GM19193 (cell line): ENCODE measurements around the gene PHF24.

Source experiments
- POLR2A ChIP-seq: IDR thresholded peaks from 4 replicates; pipeline ENCODE4 v1.6.1; 2011; ENCODE audit not compliant: insufficient read depth, insufficient read length; ENCODE audit errors: extremely low read depth

The PHF24 gene

DNA sequence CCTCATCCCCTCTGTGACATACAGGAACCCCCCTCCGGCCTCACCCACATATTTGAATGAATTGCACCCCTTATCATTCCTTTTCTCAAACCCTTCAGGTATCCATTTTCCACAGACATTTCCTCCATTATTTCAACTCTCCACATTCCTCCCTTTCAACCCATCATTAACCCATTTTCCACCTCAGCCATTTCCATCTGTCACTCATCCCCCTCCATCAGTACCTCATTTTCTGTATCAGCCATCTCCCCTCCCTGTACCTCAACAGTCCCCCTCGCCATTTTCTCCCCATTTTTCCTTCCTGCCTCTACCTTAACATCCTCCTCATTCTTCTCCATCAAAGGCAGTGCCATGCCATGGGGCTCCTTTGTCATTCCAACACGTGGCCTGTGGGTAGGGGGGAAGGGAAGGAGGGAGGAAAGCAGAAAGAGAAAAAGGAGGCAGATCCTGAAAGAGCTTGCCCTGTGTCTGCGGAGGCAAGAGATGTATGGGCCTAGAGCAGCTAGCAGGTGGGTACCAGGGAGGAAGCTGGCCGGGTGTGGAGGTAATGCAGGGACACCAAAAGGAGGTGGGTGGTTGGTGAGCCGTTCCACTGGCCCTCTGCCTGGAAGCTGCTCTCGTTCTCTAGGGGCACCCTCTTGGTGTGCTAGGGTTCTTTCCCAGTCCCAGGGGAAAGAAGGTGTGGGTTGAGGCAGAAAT lies 33.0 kb downstream of the PHF24 start:
- no peak for TF ChIP-seq POLR2A

DNA sequence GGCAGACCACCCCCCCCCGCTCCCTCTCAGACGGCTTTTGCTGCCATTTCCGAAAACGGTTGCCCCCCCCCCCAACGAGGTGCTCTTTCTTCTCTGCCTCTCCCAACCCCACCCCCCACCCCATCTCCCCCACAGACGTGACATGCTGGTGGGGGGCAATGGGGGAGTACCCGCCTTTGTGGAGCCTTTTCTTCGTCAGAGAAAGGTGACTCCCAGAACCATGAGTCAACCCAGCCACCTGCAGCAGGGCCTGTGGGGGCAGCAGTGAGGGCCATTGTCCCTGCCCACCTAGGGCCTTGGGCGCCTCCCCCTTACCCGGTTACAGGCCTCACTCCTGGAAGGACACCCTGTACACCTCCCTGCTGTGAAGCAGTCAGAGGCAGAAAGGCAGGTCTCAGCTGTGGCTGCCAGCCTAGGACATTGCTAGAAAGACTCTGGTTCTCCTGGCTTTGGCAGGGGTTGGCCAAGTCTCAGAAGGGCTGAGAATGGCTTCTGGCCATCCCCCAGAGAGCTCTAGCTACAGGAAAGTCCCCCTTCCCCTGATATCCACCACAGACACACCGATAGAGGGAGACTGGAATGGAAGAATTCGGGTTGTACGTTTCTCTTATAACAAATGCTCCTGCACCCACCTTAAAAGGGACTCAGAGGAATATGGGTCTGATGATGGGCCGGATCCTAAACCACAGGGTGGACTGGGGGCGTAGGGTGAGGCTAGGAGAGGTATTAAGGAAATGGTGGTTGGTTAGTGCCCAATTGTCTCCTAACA lies 33.7 kb downstream of the PHF24 start:
- no peak for TF ChIP-seq POLR2A

GRCh38 chr9:34992376-34992951 lies 34.4 kb downstream of the PHF24 start:
- TF ChIP-seq POLR2A = no peak

DNA sequence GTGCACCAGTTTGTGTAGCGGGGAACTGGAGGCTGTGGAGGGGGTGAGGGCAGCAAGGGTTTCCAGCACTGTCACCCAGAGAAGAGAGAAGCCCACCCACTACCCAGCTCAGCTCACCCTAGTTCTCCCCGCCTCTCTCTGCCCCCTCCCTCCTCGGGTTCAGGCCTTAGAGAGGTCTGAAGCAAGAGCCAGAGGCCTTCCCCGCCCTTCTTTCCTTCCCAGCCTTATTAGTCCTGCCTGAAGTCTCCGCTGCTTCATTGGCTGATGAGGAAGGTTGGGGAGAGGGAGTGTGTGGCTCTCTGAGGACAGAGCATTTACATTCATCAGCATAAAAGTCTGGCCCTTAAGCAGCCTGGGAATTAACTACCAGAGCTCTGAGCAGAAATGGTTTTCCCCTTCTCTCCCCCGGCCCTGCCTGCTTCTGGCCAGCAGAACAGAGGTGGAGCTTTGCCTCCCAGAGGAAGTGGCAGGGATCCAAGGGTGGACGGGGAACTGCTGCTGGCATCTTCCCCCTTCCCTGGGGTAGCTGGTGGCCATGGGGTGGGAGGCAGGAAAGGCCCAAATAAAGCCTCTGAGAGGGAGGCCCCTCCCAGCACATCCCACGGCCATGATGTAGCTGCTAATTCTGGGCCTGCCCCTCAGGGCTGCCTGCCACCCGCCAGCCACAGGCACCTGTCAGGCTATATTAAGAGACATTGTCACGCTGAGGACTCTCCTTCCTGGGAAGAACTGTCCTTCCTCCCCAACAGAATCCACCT lies 35.6 kb downstream of the PHF24 start:
- peak; percentile 30 for TF ChIP-seq POLR2A

GRCh38 chr9:34994260-34994899 lies 36.3 kb downstream of the PHF24 start:
- no peak for TF ChIP-seq POLR2A

- TF ChIP-seq POLR2A = no peak
These were observed 37.0 kb downstream of the PHF24 start for GRCh38 chr9:34994900-34995669.

DNA sequence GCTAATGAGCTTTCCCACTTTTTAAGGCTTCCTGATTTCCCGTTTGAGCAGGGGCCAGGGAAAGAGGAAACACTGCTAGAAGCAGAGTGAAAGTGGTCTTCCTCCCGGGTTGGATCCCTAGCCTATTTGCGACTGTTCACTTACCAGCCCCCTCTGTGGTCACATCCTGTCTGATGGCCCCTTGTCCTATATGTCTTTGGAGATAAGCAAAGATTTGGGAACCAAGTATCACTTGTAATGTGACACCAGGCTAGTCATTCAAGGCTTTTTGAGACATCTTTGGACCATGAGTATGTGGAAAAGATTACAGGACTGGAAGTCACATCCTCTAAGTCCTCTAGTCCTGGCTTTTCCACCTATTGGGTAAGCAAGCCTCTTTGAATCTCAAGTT lies 37.6 kb downstream of the PHF24 start:
- no peak for TF ChIP-seq POLR2A

- no peak for TF ChIP-seq POLR2A
These were observed 38.3 kb downstream of the PHF24 start for GRCh38 chr9:34996181-34996904.

- TF ChIP-seq POLR2A = no peak
These were observed 38.8 kb downstream of the PHF24 start for GRCh38 chr9:34996905-34997279.

- TF ChIP-seq POLR2A = no peak
These were observed 39.3 kb downstream of the PHF24 start for GRCh38 chr9:34997379-34997781.

DNA sequence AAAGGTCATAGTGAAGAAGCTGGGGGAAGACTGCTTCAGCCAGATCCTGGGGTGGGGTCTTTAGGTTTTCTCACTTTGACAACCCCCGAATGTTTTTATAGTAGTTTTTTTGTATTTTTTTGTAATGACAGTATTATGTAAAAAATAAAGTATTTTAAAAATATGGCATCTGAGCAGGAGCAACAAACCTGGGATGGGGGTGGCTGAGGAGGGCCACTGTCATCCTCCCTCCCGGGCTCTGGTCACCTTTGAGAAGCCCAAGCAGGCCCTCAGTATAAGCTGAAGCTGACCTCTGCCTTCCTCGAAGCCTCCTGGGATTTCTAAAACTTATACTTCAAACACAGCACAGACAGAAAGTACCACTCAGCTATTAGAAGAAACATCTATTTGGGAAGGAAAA lies 40.2 kb downstream of the PHF24 start:
- no peak for TF ChIP-seq POLR2A

DNA sequence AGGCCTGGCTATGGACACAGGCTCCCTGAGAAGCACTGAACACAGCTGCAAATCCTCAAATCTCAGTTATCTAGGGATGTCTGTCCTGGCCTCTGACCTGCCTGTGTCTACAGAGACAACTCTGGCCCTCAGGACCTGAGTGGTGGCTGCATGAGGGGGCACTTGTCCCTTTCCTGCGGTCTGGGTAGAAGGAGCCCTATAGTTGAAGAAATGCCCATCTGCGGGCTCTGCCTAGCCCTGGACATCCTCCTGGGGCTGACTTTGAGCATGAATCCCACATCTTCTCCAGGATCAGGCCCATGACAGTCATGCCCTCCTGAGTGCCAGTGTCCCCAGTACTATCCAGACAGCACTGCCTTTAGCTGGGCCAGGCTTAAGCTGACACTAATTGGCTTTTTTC lies 41.5 kb downstream of the PHF24 start:
- no peak for TF ChIP-seq POLR2A

DNA sequence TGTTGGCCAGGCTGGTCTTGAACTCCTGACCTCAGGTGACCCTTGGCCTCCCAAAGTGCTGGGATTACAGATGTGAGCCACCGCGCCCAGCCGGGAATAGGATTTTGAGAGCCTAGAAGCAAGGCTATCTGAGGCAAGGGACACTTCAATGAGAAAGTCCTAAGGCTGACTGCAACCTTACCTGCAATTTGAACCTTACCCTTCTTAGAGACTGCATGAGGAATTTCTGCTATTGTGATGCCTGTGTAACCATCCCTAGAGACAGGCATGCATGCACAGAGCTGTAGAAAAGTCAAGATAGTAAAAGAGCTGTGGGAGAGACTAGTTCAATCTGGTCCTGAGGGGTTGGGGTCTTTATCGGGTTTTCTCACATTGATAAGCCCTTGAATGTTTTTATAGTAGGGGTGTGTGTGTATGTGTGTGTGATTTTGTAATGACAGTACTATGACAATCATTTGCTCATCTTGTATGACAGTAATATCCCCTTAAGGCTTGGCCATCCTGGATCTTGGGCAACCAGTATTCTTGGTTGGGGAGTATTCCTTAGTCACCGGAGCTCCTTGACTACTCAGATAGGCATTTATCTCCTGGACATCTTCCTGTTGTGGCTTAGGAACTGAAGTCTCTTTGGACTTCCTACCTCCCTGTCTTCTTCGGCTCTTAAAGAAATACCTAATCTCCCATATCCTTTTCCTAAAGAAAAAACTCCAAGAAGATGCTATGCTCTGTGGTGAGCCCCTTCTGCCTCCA lies 42.6 kb downstream of the PHF24 start:
- TF ChIP-seq POLR2A = no peak
